Mesothelial cell of epicardium (in vitro differentiated cells): Measurements from ENCODE around the gene KIF2C. TPM values are rescaled to one million over a fixed set of nuclear protein-coding genes. Genes with fewer than 3 reads are reported as not detected.

ENCODE experiments used
- DNase-seq, 2 experiments: peaks; one replicate each; pipeline ENCODE4 v3.0.0; 2021; ENCODE audit warnings: low spot score in 2 of 2; ENCODE audit not compliant: unreplicated experiment in 2 of 2
- H3K27ac Mint-ChIP-seq: 2 replicates; pipeline ENCODE4 v1.8.0; 2021; ENCODE audit warnings: mixed read lengths
- H3K27me3 Mint-ChIP-seq: 2 replicates; pipeline ENCODE4 v1.8.0; 2021; ENCODE audit warnings: low read depth, mixed read lengths
- H3K36me3 Mint-ChIP-seq: 2 replicates; pipeline ENCODE4 v1.8.0; 2021; ENCODE audit warnings: mixed read lengths
- H3K4me1 Mint-ChIP-seq: 2 replicates; pipeline ENCODE4 v1.8.0; 2021; ENCODE audit warnings: mixed read lengths
- H3K4me3 Mint-ChIP-seq: 2 replicates; pipeline ENCODE4 v1.8.0; 2021; ENCODE audit warnings: mild to moderate bottlenecking, moderate library complexity, mixed read lengths
- H3K9me3 Mint-ChIP-seq: 2 replicates; pipeline ENCODE4 v1.8.0; 2021; ENCODE audit warnings: mixed read lengths
- CTCF ChIP-seq: fragments of 200-600 bp; sonication (generic); IDR thresholded peaks from one replicate; pipeline ENCODE4 v1.5.0; 2021; ENCODE audit warnings: antibody characterized with exemption; ENCODE audit not compliant: unreplicated experiment
- total RNA-seq: library from RNA; stranded (reverse); gene quantifications from 3 replicates; pipeline ENCODE4 v1.2.1, GENCODE V29; 2021

The KIF2C gene
- total RNA-seq, 1 donor from 2014 or later = 18.2 TPM

GRCh38 chr1:44705470-44705869 is 34.2 kb upstream of the KIF2C start:
- H3K9me3 Mint-ChIP-seq = peaks cover 13% of the 10 kb centered on the region
- TF ChIP-seq CTCF = no peak
- no peak overlapping the region for H3K4me3 Mint-ChIP-seq
- no peak overlapping the region for H3K27ac Mint-ChIP-seq
- no peak for DNase-seq
- peaks cover 6% of the 10 kb centered on the region for H3K36me3 Mint-ChIP-seq
- H3K4me1 Mint-ChIP-seq = peaks cover 9% of the 10 kb centered on the region
- H3K27me3 Mint-ChIP-seq = peaks cover 2% of the 10 kb centered on the region

GRCh38 chr1:44705938-44706337 is 33.7 kb upstream of the KIF2C start:
- peaks cover 8% of the 10 kb centered on the region for H3K36me3 Mint-ChIP-seq
- H3K4me3 Mint-ChIP-seq = no peak overlapping the region
- H3K4me1 Mint-ChIP-seq = peaks cover 5% of the 10 kb centered on the region
- H3K9me3 Mint-ChIP-seq = peaks cover 13% of the 10 kb centered on the region
- DNase-seq = no peak
- peaks cover 2% of the 10 kb centered on the region for H3K27me3 Mint-ChIP-seq
- TF ChIP-seq CTCF = no peak
- no peak overlapping the region for H3K27ac Mint-ChIP-seq

- Mint-ChIP-seq H3K4me3 (no peak overlapping the region), H3K9me3 (peaks cover 13% of the 10 kb centered on the region), H3K27ac (no peak overlapping the region), H3K4me1 (no peaks in the 10 kb centered on the region), H3K36me3 (peaks cover 8% of the 10 kb centered on the region), H3K27me3 (peaks cover 2% of the 10 kb centered on the region)
- no peak for DNase-seq
- TF ChIP-seq CTCF = no peak
Observed at GRCh38 chr1:44707112-44707881, 32.3 kb upstream of the KIF2C start.

- no peak for TF ChIP-seq CTCF
- Mint-ChIP-seq H3K27ac (no peak overlapping the region), H3K4me1 (no peaks in the 10 kb centered on the region), H3K4me3 (no peak overlapping the region), H3K9me3 (peaks cover 13% of the 10 kb centered on the region), H3K36me3 (peaks cover 8% of the 10 kb centered on the region), H3K27me3 (peaks cover 2% of the 10 kb centered on the region)
- DNase-seq = no peak
Observed at GRCh38 chr1:44707959-44708831, 31.4 kb upstream of the KIF2C start.

GRCh38 chr1:44713321-44713781 is 26.3 kb upstream of the KIF2C start:
- Mint-ChIP-seq H3K27me3 (no peaks in the 10 kb centered on the region), H3K36me3 (peaks cover 2% of the 10 kb centered on the region), H3K9me3 (peaks cover 7% of the 10 kb centered on the region), H3K4me1 (peaks cover 2% of the 10 kb centered on the region), H3K4me3 (no peak overlapping the region), H3K27ac (no peak overlapping the region)
- no peak for TF ChIP-seq CTCF
- DNase-seq = no peak
